DOHH2 (cell line): Measurements from ENCODE around the gene EXOC3.

Experiments
- H3F3A ChIP-seq: fragments of 200-600 bp; sonication (generic), shearing (Covaris generic); 2 replicates; pipeline ENCODE4 v1.6.0; 2016; ENCODE audit warnings: antibody characterized with exemption, mild to moderate bottlenecking; ENCODE audit not compliant: control insufficient read depth, insufficient read depth
- H3K27ac ChIP-seq: fragments of 200-600 bp; sonication (generic); 2 replicates; pipeline ENCODE4 v1.5.1; 2014; ENCODE audit warnings: low read depth, mild to moderate bottlenecking, low read length, moderate library complexity
- H3K27me3 ChIP-seq: fragments of 200-600 bp; sonication (generic); 2 replicates; pipeline ENCODE4 v1.6.1; 2014; ENCODE audit warnings: mild to moderate bottlenecking, low read length, mixed read lengths; ENCODE audit not compliant: control insufficient read depth
- H3K36me3 ChIP-seq: fragments of 200-600 bp; sonication (generic); 2 replicates; pipeline ENCODE4 v1.6.1; 2014; ENCODE audit warnings: mild to moderate bottlenecking, low read length, moderate library complexity, mixed read lengths; ENCODE audit not compliant: control insufficient read depth
- H3K4me1 ChIP-seq: fragments of 200-600 bp; sonication (generic); 2 replicates; pipeline ENCODE4 v1.6.1; 2014; ENCODE audit warnings: mild to moderate bottlenecking, low read length, mixed read lengths; ENCODE audit not compliant: control insufficient read depth
- H3K4me2 ChIP-seq: fragments of 200-600 bp; sonication (generic); 2 replicates; pipeline ENCODE4 v1.6.0; 2014; ENCODE audit warnings: mild to moderate bottlenecking, low read length, moderate library complexity
- H3K4me3 ChIP-seq: fragments of 200-600 bp; sonication (generic); 2 replicates; pipeline ENCODE4 v1.5.1; 2014; ENCODE audit warnings: mild to moderate bottlenecking, low read length, mixed read lengths
- H3K79me2 ChIP-seq: fragments of 200-600 bp; sonication (generic); 2 replicates; pipeline ENCODE4 v1.6.1; 2014; ENCODE audit warnings: mild to moderate bottlenecking, low read length, mixed read lengths; ENCODE audit not compliant: control insufficient read depth
- H3K9me2 ChIP-seq: fragments of 200-600 bp; sonication (generic); replicated peaks from 2 replicates; pipeline ENCODE4 v1.6.1; 2014; ENCODE audit warnings: mild to moderate bottlenecking, low read length, mixed read lengths; ENCODE audit not compliant: control insufficient read depth
- H3K9me3 ChIP-seq: fragments of 200-600 bp; sonication (generic); 2 replicates; pipeline ENCODE4 v1.6.1; 2014; ENCODE audit warnings: antibody characterized with exemption, low read length, mixed read lengths; ENCODE audit not compliant: control insufficient read depth, insufficient read depth
- H4K20me1 ChIP-seq: fragments of 200-600 bp; sonication (generic); 2 replicates; pipeline ENCODE4 v1.6.0; 2014; ENCODE audit warnings: low read depth, mild to moderate bottlenecking, antibody characterized with exemption, low read length, moderate library complexity; ENCODE audit not compliant: control insufficient read depth, insufficient read depth
- CTCF ChIP-seq: fragments of 200-600 bp; sonication (generic); IDR thresholded peaks from one replicate; pipeline ENCODE4 v1.5.1; 2014; ENCODE audit warnings: antibody characterized with exemption, mild to moderate bottlenecking, low read depth, low read length; ENCODE audit not compliant: poor library complexity, severe bottlenecking
- EZH2phosphoT487 ChIP-seq: fragments of 200-600 bp; sonication (generic); IDR thresholded peaks from 2 replicates; pipeline ENCODE4 v1.6.1; 2017; ENCODE audit warnings: borderline replicate concordance, mild to moderate bottlenecking, antibody characterized with exemption, low read length, moderate library complexity, mixed read lengths

The EXOC3 gene

DNA sequence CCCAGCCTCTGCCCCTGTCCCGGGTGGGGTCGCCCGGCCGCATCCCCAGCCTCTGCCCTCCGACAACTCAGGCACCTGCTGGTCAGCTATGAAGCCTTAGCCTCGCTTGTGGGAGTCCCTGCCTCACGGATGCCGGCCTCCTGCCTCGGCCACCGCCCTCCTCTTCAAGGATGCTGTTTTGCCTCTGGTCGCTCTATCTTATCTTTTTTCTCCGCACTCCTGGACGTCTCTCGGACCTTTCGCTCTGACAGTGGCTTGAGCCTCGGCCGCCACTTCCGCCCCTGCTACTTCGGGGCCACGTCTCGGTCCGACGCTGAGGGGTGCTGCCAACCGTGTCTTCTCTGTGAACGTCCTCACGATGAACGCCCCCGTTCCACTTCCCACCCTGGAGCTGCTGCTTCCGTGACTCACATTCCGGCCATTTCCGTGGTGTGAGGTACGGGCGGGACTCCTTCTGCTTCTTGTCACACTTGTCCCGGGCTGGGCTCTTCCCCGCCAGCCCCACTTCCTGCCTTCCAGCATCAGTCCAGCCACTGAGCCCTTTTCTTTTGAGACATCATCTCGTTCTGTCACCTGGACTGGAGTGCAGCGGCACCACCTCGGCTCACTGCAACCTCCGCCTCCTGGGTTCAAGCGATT, 55.0 kb downstream of the EXOC3 start:
- no peaks in the 10 kb centered on the region for H3K36me3 ChIP-seq
- H3K4me3 ChIP-seq: no peak overlapping the region
- H3F3A ChIP-seq: no peaks in the 10 kb centered on the region
- no peaks in the 10 kb centered on the region for H3K9me3 ChIP-seq
- no peaks in the 10 kb centered on the region for H4K20me1 ChIP-seq
- H3K27me3 ChIP-seq: no peaks in the 10 kb centered on the region
- TF ChIP-seq CTCF (no peak), EZH2phosphoT487 (no peak)
- H3K79me2 ChIP-seq: no peaks in the 10 kb centered on the region
- H3K9me2 ChIP-seq: no peaks in the 10 kb centered on the region
- H3K4me1 ChIP-seq: peaks cover 6% of the 10 kb centered on the region
- no peak overlapping the region for H3K4me2 ChIP-seq
- no peak overlapping the region for H3K27ac ChIP-seq

DNA sequence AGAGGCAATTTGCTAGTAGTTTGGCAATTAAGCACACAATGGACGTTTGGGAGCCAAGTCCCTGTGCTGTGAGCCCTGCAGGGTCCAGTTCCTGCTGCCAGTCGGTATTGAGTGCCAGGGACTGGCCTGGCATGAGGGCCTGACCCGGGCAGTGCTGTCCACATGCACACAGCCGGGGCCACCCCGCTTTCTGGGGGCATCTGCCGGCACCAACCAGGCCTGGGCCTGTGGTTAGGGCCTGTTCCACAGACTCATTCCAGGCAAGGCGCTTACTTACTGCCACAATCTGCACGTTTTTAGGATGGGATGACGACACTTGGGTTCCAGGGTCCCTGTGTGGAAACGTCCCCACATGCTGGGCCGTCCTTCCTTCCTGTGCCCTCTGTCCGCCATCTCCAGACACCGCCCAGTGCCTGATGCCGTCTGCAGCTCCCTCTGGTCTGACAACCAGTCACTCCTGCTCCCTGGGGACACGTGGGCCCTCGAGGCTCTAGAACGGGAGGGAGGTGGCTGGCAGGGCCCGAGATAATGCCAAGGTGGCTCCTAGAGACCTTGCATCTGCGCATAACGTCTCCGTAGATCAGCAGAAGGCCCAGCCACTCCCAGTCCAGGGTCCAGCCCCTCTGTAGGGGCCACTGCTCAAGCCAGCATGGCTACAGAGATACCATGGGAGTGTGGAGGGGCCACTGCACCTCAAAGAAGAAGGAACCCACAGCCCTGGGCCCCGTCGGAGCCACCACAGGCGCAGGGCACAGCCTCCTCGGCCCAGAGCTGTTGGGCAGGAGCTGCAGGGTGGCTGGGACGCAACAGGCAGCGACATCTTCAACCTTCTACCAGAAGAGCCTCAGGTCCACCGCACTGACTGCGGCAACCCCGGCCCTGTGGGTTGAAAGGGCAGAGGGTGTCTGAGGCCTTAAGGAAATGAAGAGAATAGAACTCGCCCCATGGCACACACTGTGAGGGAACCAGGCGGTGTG, 56.5 kb downstream of the EXOC3 start:
- Histone ChIP-seq H3K4me1 (no peaks in the 10 kb centered on the region), H3K27ac (no peak overlapping the region), H3F3A (no peaks in the 10 kb centered on the region), H3K79me2 (no peaks in the 10 kb centered on the region), H3K9me3 (no peaks in the 10 kb centered on the region), H3K36me3 (no peaks in the 10 kb centered on the region), H4K20me1 (no peaks in the 10 kb centered on the region), H3K27me3 (no peaks in the 10 kb centered on the region), H3K9me2 (no peaks in the 10 kb centered on the region), H3K4me2 (no peak overlapping the region), H3K4me3 (no peak overlapping the region)
- no peak for TF ChIP-seq CTCF

DNA sequence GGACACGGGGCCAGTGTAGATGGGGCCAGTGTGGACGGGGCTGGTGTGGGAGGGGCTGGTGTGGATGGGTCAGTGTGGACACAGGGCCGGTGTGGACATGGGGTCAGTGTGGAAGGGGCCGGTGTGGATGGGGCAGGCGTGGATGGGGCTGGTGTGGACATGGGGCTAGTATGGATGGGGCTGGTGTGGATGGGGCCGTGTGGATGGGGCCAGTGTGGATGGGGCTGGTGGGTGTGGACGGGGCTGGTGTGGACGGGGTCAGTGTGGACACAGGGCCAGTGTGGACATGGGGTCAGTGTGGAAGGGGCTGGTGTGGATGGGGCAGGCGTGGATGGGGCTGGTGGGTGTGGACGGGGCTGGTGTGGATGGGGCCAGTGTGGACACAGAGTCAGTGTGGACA, 57.5 kb downstream of the EXOC3 start:
- H3K4me1 ChIP-seq: no peaks in the 10 kb centered on the region
- H3K79me2 ChIP-seq: no peaks in the 10 kb centered on the region
- no peaks in the 10 kb centered on the region for H3K27me3 ChIP-seq
- TF ChIP-seq CTCF (no peak), EZH2phosphoT487 (no peak)
- H3K4me2 ChIP-seq: no peak overlapping the region
- H3F3A ChIP-seq: no peaks in the 10 kb centered on the region
- H4K20me1 ChIP-seq: no peaks in the 10 kb centered on the region
- no peak overlapping the region for H3K27ac ChIP-seq
- no peaks in the 10 kb centered on the region for H3K36me3 ChIP-seq
- H3K9me3 ChIP-seq: no peaks in the 10 kb centered on the region
- H3K9me2 ChIP-seq: no peaks in the 10 kb centered on the region
- no peak overlapping the region for H3K4me3 ChIP-seq
